ENCODE results near the gene MMD.
"Not testable (repeated sequence)": the region's sequence is repeated elsewhere in the genome, so short reads cannot be mapped to it uniquely, and the experiment has no call there.

Gene MMD, protein sequence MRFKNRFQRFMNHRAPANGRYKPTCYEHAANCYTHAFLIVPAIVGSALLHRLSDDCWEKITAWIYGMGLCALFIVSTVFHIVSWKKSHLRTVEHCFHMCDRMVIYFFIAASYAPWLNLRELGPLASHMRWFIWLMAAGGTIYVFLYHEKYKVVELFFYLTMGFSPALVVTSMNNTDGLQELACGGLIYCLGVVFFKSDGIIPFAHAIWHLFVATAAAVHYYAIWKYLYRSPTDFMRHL

DNA sequence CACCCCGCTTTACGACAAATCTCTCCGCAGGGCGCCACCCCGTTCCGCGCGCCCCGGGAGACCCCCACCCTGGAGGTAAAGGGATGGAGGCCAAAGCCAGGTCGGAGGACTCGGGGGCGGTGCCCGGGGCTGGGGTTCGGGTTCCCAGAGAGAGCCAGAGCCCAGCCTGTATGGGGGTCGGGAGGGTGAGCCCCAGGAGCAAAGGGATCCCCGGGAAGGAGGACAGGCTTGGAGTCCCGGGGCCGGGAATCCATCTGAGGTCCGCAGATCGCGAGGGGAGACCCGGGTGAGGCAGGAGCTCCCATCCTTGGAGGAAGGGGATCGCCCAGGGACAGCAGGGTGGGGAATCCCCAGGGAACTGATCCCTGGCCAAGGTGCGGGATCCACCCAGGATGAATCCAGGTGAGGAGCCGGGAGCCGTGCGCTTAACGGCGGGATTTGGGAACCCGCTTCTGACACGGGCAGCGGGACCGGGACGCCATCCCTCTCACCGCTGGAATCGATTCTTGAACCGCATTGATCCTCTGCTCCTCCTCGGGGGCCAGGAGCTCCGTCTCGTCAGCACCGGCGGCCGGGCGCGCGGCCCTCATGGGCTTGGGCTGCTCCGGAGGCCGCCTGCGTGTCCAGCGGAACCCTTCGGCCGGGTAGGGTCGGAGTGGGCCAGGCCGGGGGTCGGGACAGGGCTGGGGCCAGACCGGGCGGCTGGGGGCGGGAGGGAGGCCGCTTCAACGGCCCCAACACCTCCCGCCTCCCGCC is at the start of gene MMD:
MMD (minus strand) TSS at position 657 of the 756 bp plus-strand sequence; CDS start at position 517, 140 bp downstream.
- DNase-seq, result no peak

DNA sequence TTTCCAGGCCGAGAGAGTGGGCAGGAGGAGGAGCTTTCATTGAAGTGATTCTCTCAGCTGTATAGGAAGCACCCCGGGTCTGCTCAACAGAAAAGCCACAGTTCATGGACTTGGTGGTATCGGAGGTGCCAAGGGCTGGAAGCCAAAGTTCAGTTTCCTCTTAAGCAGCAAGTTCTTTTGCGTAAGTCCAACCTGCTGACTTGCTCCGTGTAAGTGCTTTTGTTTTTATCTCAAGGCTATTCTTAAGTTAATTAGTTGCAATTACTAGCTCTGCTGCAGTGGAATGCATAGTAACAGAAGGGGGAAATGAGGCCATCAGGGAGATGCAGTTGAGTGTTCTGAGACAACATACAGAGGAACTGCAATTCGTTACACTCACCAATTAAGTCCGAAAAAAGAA is 45.0 kb upstream of the MMD start:
- no peak for DNase-seq

DNA sequence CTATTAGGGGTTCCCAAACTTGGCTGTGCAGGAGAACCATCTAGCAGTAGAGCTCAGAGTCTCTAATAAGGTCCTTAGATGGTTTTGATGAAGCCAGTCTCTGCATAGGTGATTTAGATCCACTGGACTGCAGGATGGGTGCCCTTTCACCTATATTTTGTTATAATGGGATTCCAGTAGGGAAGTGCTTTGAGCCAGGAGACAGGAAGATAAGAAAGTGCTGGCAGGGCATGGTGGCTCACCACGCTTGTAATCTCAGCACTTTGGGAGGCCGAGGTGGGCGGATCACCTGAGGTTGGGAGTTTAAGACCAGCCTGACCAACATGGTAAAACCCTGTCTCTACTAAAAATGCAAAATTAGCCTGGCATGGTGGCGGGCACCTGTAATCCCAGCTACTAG is 44.1 kb upstream of the MMD start:
- not testable (repeated sequence) for DNase-seq

DNA sequence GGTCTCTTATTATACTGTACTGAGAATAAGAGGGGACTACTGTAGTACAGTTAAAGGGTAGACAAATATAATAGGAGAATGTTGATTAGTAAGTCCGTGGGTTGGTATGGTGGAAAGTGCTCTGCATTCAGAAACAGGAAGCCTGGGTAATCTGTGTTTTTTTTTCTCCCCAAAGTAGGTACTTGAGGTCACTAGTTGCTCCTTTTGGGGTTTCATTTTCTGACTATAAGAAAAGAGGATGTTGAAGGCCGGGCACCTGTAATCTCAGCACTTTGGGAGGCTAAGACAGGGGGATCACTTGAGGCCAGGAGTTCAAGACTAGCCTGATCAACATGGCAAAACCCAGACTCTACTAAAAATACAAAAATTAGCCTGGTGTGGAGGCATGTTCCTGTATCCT is 42.0 kb upstream of the MMD start:
- no peak for DNase-seq

DNA sequence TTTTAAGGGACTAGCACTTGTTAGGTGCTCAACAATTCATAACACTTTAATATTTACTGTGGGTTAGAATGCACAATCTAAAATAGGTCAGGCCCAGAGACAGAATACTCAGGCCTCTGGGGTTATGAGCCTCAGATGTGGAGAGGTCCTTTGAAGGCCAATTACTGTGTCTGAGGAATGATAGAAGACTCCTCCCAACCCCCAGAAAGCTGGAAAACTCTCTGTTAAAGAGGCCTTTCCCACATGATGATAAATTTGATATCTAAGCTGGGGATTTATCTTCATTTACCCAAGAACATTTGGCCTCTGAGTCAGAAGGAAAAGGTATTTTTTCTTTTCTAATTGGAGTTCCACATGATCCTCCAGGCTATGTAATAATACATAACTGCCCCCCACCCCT is 41.1 kb upstream of the MMD start:
- no peak for DNase-seq

DNA sequence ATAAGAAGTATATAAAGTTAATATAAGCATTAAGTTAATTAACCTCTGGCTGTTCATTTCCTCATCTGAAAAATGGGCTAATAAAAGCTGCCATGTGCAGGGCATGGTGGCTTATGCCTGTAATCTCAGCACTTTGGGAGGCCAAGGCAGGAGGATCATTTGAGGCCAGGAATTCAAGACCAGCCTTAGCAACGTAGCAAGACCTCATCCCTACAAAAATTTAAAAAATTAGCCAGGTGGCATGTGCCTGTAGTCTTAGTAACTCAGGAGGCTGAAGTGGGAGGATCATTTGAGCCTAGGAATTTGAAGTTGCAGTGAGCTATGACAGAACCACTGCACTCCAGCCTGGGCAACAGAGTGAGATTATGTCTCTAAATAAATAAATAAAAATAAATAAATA is 40.6 kb upstream of the MMD start:
- no peak for DNase-seq

DNA sequence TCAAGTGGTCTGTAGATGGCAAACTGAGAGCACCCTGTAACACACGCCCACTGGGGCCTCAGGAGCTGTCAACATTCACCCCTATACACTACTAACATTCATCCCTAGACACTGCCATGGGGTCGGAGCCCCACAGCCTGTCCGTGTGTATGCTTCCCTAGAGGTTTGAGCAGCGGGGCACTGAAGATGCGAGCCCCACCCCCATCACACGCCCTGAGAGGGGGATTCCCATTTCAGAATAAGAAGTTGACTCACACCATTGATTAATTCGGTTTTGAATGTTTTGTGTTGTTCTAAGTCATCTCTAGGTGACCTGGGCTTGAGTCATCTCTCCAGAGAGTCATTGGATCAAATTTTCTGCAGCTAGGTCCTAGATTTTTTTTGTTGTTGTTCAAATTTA is 37.3 kb upstream of the MMD start:
- no peak for DNase-seq

DNA sequence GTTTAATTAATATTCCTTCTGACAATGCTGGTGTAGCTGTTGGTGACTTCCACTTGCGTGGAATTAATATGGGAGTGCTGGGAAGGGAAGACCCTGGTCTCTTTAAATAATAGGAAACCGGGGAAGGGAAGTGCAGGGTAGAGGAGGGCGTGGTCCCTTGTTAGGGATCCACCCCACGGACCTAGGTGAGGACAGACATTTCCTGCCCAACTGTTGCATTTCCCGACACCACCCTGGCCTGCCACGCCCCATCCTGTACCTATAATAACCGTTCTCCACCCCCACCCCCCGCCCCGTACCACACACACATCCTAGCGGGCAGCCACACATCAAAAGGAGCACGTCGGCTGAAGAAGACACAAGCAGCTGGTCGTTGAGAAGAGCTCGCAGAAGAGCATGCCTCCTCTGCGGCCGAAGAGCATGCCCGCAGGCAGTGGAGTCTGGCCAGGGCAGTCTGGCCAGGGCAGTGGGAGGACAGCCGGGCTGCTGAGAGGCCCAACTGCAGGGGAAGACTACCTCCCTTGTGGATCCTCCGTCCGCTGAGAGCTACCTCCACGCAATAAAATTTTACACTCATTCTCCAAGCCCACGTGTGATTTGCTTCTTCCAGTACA is 36.8 kb upstream of the MMD start:
- no peak for DNase-seq

DNA sequence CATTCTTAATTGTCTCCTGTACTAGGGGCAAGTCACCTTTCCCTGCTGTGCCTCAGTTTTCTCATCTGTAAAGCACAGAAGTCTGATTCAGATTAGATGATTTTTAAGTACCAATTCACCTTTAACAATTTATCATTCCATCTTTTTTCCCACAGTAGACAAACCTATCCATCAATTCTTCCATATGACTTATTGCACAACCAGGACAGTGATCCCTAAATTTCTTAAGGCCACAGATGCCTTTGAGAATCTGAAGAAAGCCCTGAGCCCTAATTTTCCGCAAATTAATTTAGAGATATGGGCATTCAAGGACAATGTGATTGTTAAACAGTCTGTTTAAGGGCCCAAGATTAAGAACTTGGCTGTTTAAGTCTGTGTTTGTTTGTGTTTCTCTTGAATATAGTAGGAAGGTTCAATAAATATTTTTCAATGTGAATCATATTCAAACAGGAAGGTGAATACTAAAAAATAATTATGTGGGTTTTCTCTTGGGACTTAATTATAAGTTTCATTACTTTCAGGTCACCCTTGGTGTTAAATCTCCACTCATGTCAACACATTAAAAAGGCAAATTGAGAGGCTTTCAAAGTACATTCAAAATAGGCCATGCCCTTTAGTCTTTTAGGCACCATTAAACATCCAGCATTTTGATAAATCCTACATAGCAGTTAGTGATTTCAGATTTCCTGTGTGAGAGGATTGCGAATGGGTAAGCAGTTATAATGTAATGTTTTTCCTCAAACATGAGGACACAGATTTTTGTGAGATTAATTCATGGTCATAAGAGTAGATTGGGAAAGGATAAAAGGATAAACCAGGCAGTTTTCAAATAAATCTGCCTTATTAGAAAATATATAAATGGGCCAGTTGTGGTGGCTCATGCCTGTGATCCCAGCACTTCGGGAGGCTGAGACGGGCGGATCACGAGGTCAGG is 34.9 kb upstream of the MMD start:
- no peak for DNase-seq

DNA sequence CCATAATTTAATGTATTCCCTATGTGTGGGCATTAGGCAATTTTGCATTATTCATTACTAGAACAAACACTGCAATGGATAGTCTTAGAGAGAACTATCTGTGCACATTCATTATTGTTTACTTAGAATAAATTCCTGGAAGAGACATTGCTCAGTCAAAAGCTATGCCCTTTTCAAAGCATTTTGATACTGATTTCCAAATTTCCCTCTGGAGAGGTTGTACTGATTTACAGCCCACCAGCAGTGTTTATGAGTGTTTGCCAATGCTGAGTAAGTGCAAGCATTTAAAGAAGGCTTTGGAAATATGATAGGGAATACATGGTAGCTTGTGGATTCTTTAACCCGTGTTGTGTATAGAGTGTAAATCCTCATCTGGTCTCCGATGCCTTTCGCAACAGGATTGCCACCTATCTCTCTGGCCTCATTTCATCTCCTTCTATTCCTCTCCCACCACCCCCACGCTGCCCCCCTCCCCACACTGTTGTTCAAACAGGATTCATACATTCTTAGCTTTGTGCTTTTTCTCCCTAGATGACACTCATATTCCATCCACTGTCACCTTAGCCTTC is 33.4 kb upstream of the MMD start:
- no peak for DNase-seq

DNA sequence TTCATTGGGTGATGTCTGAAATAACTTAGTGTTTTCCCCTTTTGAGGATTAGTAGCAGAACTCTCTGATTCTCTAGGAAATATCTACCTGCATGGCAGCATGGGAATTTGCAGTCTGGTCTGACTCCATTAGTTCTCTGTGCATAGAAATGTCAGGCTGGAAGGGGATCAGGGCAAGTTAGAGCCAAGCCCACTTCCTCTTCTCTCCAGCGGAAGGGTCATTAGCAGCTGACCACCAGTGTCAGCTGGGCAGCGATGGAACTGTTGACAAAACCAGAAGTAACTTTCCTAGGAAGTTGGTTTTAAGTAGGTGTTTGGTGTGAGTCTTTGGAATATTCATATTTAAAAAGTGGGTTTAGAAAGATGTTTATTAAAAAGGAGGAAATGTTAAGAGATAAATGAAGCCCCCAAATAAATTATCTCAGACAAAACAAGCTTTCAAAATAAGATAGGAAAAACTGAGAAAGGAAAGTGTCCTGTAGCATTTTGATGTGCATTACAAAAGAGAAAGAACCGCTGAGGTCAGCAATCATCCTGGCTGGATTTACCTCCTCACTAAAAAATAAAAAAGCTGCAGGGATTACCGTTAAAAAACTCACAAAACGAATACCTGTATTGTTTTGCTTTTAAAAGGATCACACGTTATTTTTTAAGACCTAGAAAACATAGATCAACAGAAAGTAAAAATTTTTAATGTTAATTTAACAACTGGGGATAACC is 32.4 kb upstream of the MMD start:
- DNase-seq, result no peak

DNA sequence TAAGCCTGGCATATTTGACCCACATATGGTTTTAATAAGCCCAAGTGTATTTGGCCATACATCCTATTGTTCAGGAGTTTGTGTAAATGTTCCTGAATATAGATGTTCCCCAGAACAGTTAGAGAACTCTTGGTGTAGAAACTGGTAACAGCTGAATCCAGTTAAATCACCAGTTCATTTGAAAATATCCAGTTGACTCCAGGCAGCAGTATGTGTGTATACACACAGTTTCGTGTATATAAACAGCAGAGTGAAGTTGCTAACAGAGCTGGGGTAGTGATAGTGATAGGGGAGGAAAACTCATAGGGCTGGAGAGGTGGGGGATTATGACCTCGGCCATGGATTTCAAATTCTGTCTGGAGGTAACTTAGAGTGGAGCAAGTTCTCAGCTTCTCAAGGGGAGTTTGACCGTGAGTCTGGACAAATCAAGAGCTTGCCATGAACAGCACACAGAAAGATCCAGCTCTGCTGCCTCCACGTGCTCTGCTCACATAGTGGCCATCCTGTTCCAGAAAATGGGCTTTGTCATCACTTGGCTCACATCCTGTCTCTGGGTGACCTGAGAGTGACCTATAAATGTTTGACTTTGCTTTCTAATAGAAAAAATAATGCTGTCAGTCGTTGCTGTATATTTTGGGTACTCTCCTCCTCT is 30.6 kb upstream of the MMD start:
- no peak for DNase-seq

DNA sequence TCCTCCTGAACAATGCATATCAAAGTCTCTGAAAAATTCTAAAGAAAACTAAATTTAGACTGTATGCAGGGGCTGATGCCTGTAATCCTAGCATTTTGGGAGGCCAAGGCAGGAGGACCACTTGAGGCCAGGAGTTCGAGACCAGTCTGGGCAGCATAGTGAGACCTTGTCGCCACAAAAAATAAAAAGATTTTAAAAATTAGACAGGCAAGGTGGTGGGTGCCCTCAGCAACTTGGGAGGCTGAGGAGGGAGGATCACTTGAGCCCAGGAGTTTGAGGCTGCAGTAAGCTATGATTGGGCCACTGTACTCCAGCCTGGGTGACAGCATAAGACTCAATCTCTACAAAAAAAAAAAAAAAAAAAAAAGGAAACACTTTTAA is 30.1 kb upstream of the MMD start:
- no peak for DNase-seq

DNA sequence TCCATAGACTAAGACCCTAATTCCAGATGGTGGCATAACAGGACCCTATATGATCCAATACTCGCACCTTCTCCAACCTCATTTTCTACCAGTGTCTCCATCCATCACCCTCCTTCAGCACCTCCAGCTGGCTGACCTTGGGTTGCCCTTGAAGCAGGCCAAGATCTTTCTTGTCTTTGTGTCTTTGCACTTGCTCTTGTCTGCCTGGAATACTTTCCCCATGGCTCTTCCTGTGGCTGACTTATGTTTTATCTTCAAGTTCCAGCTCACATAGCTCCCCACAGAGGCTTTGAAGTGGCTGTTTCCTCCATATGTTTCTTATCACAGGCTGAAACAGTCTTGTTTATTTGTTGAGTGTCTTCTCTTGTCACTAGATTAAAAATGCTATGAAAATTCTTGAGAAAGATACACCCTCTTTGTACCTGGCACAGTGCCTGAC is 29.6 kb upstream of the MMD start:
- DNase-seq, result no peak

DNA sequence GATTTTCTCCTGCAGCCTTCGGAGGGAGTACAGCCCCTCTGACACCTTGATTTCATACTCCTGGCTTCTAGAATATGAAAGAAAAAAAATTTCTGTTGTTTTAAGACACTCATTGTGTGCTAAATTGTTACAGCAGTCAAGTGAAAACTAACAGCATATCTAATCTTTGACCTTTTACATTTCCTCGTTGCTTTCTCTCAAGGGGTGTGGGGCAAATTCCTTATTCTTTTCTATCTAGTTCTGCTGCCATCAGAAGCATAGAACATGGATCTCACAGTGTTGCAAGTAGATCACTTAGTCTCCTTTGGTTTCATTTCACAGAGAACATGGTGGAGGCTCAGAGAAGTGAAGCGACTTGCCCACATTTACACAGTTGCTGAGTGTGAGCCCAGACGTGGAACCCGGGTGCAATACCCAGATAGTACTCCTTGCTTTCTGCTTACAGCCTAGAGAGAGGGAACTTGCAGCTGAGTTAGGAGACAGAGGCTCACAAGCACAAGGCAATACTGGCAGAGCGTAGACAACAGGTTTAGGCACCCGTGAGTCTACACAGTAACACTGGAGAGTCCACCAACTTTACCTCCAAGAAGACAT is 28.7 kb upstream of the MMD start:
- DNase-seq, result no peak

DNA sequence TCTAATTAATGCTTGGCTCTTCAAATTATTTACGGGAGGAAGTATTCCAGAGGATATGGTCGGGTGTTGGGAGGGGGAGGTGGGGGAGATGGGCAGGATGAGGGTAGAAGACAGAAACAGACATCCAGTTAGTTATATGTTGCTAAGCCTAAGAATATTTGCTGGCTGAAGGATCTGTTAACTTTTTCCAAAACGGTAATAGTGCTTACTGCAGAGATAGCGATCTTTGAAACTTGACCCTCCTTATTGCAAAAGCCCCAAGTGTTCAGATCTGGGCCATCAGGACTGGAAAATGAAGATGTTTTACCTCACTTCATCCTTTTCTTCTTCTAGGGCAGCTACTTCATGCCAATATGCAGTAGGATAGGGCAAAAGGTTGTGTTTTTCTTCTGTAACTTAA is 27.0 kb upstream of the MMD start:
- no peak for DNase-seq

DNA sequence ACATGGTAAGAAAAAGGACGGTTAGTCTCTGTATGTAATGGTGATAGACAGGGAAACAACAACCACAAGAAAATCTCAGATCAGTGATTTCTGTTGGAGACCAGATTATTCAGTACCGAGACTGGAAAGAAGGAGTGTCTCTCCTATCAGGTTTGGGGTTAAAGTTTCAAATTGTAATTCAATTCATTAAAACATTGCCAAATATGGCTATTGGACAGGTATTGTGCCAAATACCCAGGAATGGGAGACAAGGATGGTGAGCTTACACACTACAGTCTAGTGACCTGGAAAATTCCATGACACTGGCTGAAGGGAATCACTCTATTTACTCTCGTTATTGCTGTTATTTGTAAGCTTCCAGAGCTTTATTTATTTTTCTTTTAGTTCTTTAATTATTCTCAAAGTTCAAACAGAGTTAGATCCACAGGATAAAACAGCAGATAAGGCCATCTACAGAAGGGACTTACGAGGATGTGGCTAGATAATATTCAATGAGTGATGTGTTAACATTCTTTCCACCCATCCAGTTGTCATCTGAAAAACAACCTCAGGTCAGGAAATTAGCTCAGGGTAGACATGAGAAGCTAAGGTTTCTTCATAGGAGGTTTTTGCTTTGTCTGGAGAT is 25.1 kb upstream of the MMD start:
- no peak for DNase-seq

DNA sequence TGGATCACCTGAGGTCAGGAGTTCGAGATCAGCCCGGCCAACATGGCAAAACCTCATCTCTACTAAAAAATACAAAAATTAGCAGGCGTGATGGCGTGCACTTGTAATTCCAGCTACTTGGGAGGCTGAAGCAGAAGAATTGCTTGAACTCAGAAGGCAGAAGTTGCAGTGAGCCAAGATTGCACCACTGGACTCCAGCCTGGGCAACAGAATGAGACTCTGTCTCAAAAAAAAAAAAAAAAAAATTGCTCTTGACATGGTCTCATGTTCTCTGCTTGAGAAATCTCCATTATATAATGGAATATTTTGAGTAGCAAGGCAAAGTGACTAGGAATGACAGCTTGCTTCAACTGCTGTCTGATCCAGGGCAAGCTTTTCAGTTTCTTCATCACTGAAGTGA is 24.4 kb upstream of the MMD start:
- DNase-seq, result not testable (repeated sequence)

DNA sequence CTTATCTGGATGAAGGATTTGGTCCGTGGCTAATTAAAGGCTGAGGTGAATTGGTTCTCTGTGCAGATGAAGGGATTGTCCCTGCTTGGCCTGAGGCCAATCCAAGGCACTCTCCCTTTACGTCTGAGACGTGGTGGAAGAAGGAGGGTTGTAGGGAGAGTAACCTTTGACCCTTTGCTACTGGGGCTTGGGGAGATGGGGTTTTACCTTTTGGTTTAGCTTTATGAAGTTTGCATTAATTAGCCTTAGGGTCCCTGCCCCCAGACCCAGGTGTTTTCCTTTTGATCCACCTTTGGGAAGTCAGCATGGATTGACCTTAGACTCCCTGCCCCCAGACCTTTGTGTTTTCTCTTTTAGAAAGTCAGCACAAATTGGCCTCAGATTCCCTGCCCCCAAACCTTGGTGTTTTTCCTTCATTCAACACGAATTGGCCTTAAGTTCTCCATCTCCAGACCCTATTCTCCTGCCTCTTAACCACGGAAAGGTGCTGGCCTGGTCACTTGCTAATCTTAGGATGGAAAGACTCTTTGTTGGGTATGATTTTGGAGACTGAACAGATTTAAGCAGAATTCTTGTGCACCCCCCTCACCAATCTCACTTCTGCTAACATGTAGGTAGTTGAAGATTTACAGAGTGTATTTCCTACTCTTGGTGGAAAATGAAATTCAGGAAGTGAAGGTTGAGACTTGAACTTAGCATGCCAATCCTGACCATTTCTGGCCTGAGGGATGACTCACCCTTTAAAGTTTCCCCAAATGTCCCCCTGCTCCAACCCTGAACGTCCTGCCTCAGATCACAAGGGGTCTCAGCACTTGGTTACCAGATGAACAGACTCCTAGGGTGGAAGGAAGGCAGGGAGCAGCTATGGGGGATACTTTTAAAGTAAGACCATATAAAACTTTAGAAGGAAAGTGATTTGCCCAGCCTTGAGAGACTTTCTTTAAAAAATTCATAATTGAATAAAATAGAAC is 23.1 kb upstream of the MMD start:
- DNase-seq, result no peak

Measured in NCI-H446 treated with DMSO at 0.1 percent for 48 hours (cell line).